ENCODE measurements around the gene GPR89A.
"Not testable (repeated sequence)": the region's sequence is repeated elsewhere in the genome, so short reads cannot be mapped to it uniquely, and the experiment has no call there.

The GPR89A gene

GRCh38 chr1:145607833-145608733 lies at the start of gene GPR89A:
GPR89A (plus strand) TSS chr1:145607988; CDS start chr1:145608134, 146 bp downstream.
- DNase-seq (ENCODE audit: low spot score), result peak; percentile 95

GRCh38 chr1:145586820-145587219 lies 21.0 kb upstream of the GPR89A start:
- DNase-seq (ENCODE audit: low spot score), result not testable (repeated sequence)

GRCh38 chr1:145590806-145591205 lies 17.0 kb upstream of the GPR89A start:
- not testable (repeated sequence) for DNase-seq (ENCODE audit: low spot score)

GRCh38 chr1:145592347-145592746 lies 15.4 kb upstream of the GPR89A start:
- not testable (repeated sequence) for DNase-seq (ENCODE audit: low spot score)

GRCh38 chr1:145595421-145595820 lies 12.4 kb upstream of the GPR89A start:
- DNase-seq (ENCODE audit: low spot score), result not testable (repeated sequence)

GRCh38 chr1:145596236-145596635 lies 11.6 kb upstream of the GPR89A start:
- DNase-seq (ENCODE audit: low spot score), result not testable (repeated sequence)

GRCh38 chr1:145599426-145599825 lies 8.4 kb upstream of the GPR89A start:
- DNase-seq (ENCODE audit: low spot score), result not testable (repeated sequence)

GRCh38 chr1:145601593-145601992 lies 6.2 kb upstream of the GPR89A start:
- DNase-seq (ENCODE audit: low spot score), result no peak

- not testable (repeated sequence) for DNase-seq (ENCODE audit: low spot score)
Measured at GRCh38 chr1:145606840-145607239, 948 bp upstream of the GPR89A start.

- DNase-seq (ENCODE audit: low spot score), result not testable (repeated sequence)
Measured at GRCh38 chr1:145607289-145607688, 499 bp upstream of the GPR89A start.

GRCh38 chr1:145610744-145611143 lies 3.0 kb downstream of the GPR89A start:
- not testable (repeated sequence) for DNase-seq (ENCODE audit: low spot score)

- not testable (repeated sequence) for DNase-seq (ENCODE audit: low spot score)
Measured at GRCh38 chr1:145620073-145620472, 12.3 kb downstream of the GPR89A start.

GRCh38 chr1:145622177-145622576 lies 14.4 kb downstream of the GPR89A start:
- DNase-seq (ENCODE audit: low spot score), result not testable (repeated sequence)

GRCh38 chr1:145636237-145636636 lies 28.4 kb downstream of the GPR89A start:
- DNase-seq (ENCODE audit: low spot score), result not testable (repeated sequence)

GRCh38 chr1:145641886-145642285 lies 34.1 kb downstream of the GPR89A start:
- not testable (repeated sequence) for DNase-seq (ENCODE audit: low spot score)

GRCh38 chr1:145643990-145644389 lies 36.2 kb downstream of the GPR89A start:
- not testable (repeated sequence) for DNase-seq (ENCODE audit: low spot score)

- not testable (repeated sequence) for DNase-seq (ENCODE audit: low spot score)
Measured at GRCh38 chr1:145656245-145656943, 48.6 kb downstream of the GPR89A start.

- not testable (repeated sequence) for DNase-seq (ENCODE audit: low spot score)
Measured at GRCh38 chr1:145662502-145662901, 54.7 kb downstream of the GPR89A start.

- not testable (repeated sequence) for DNase-seq (ENCODE audit: low spot score)
Measured at GRCh38 chr1:145665015-145665414, 57.2 kb downstream of the GPR89A start.

GRCh38 chr1:145670995-145671745 lies 63.4 kb downstream of the GPR89A start:
- DNase-seq (ENCODE audit: low spot score), result not testable (repeated sequence)

GRCh38 chr1:145673217-145673616 lies 65.4 kb downstream of the GPR89A start:
- DNase-seq (ENCODE audit: low spot score), result not testable (repeated sequence)

GRCh38 chr1:145684858-145685257 lies 77.1 kb downstream of the GPR89A start:
- DNase-seq (ENCODE audit: low spot score), result not testable (repeated sequence)

Data from CD4-positive, alpha-beta T cell treated with Interleukin-6 at 100 ng/mL for 8 hours (primary cell).